GM20000 (cell line): Measurements from ENCODE around the gene PNCK.
"Not testable (repeated sequence)": the region's sequence is repeated elsewhere in the genome, so short reads cannot be mapped to it uniquely, and the experiment has no call there.

Experiments used
- DNase-seq: peaks from one replicate; pipeline ENCODE4 v3.0.0; 2012; ENCODE audit warnings: low spot score
- TF ChIP-seq, protein P1 (sequence below): IDR thresholded peaks from 2 replicates; pipeline ENCODE4 v1.5.1; 2012; ENCODE audit warnings: mild to moderate bottlenecking, control low read depth; ENCODE audit errors: extremely low read depth, missing control alignments

PNCK gene

GRCh38 chrX:153709726-153710674 lies 36.4 kb upstream of the PNCK start:
- DNase-seq = no peak
- TF ChIP-seq, protein P1, sequence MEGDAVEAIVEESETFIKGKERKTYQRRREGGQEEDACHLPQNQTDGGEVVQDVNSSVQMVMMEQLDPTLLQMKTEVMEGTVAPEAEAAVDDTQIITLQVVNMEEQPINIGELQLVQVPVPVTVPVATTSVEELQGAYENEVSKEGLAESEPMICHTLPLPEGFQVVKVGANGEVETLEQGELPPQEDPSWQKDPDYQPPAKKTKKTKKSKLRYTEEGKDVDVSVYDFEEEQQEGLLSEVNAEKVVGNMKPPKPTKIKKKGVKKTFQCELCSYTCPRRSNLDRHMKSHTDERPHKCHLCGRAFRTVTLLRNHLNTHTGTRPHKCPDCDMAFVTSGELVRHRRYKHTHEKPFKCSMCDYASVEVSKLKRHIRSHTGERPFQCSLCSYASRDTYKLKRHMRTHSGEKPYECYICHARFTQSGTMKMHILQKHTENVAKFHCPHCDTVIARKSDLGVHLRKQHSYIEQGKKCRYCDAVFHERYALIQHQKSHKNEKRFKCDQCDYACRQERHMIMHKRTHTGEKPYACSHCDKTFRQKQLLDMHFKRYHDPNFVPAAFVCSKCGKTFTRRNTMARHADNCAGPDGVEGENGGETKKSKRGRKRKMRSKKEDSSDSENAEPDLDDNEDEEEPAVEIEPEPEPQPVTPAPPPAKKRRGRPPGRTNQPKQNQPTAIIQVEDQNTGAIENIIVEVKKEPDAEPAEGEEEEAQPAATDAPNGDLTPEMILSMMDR = no peak

GRCh38 chrX:153708415-153708814 lies 34.8 kb upstream of the PNCK start:
- DNase-seq = no peak
- TF ChIP-seq, protein P1 = no peak

GRCh38 chrX:153707406-153707805 lies 33.8 kb upstream of the PNCK start:
- TF ChIP-seq, protein P1 = no peak
- DNase-seq = no peak

- TF ChIP-seq, protein P1 = no peak
- DNase-seq = no peak
These were observed 33.2 kb upstream of the PNCK start for GRCh38 chrX:153706799-153707198.

DNA sequence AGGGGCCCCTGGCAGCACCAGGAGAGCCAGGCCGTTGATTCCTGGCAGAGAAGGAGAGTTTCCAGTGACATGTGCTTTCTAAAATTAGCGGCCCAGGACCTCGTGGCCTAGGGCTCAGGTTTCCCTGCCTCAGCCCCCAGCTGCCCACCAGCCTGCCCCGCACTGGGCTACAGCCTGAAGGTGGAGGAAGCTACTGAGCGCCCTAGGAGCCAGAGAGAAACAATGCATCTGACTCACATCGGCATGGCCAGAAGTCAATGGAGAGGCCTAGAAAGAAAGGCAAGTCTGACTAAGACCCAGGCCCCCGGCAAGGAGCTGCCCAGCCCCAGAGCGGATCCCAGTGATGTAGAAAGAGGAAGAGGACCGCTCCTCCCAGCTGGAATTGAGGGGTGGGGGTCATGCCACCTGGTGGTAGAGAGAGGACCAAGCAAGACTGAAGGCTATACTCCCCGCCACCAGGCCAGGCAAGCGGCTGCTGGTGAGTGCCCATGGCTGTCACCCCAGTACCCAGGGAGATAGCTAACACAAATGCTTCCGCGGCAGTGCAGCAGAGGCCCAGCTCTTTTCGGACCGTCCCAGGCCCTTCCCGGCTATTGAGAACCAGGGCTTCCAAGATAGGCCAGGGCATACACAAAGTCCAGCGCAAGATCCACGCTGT lies 31.9 kb upstream of the PNCK start:
- DNase-seq = not testable (repeated sequence)

DNA sequence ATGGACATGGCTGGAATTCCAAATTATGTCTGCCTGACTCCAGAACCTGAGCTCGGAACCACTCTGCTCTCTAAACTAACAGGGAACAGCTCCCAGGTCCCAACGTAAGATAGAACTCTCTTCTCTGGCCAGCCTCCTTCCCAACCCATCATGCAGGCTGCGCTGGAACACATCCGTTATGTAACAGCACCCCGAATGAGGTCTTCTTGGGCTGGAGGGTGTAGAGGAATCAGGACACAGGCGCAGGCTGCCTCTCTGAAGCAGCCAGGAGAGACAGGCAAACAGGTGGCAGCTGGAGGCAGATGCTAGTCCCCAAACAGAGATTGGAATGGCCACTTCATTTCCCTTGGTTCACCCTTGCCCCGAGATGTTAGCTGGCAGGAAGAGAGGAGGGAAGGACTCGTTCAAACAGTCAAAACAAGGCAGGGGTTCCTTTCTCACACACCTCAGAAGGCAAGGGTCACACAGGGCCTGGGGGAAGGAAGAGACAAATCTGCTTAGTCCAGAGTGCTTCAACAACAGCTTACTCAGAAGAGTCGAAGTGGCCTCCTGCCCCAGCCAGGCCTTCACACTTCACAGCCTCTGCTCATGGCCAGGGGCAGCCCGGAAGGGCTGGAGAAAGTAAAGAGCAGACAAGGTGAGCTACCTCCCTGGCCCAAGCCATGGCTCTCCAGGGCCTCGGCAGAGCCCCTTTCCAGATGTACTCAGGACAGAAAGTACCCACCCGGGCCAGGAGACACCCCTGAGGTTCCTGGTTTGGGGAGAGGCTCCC lies 31.2 kb upstream of the PNCK start:
- DNase-seq = not testable (repeated sequence)

DNA sequence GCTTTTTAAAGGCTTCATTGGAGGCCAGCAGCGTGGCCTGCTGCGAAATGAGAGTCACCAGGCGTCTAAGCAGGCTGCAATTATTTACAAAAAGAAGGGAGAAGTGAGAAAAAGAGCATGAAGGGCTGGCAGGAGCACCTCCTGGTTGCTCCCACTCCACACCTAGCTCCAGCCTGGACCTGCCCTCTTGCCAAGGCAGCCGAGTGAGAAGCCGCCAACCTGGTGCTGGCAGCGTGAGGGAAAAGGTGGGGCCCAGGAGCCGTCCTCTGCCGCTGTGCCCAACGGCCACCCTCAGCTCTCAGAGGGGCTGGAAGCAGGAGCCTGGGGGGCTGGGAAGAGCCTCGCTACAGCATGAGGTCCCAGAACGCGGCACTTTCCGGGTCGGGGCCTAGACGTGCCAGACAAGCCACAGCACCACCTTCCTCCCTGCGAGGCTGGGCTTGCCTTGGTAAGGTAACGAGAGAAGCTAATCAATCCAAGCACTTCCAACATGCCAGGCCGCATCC lies 30.5 kb upstream of the PNCK start:
- DNase-seq = no peak
- TF ChIP-seq, protein P1 = no peak

DNA sequence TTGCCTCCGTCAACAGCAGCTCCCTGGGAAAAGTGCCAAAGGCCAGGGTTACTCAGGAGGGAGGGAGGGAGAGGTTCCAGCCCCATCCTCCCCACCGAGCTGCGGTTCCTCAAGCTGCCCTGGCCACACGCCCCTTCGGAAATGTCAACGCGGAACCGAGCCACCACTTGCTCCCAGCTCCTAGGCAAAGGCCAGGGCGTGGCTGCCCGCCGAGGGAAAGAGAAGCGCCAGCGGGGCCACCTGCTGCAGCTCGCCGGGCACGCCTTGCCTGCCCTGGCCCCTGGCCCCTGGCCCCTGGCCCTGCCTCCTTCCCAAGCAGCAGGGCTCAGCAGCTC lies 29.4 kb upstream of the PNCK start:
- no peak for DNase-seq
- TF ChIP-seq, protein P1 = no peak
